ENCODE data around the gene PSMG4. TPM values are rescaled to one million over a fixed set of nuclear protein-coding genes. Genes with fewer than 3 reads are reported as not detected.
A peak's percentile ranks its signal among the peaks of the same experiment; 100 is the strongest.

PSMG4 gene
- total and polyA plus RNA-seq, 8 donors = 16.9 to 27.5 (median 22.2) TPM

GRCh38 chr6:3281631-3282475, 23.1 kb downstream of the PSMG4 start:
- intact Hi-C loops (cut with DNase I) = loop anchor here in 1 of 2 donors (10.0 kb wide), 1 partner anchor 173 kb away; the partner anchor contains the start of gene SLC22A23
- Histone ChIP-seq H3K4me3 (no peak overlapping the region), H3K27ac (peak overlapping the region; percentile 26 to 58), H3K4me1 (peaks cover 3 to 21% of the 10 kb centered on the region in 2 donors), H3K9me3 (no peaks in the 10 kb centered on the region), H3K36me3 (peaks cover 0 to 7% of the 10 kb centered on the region in 2 donors), H3K27me3 (no peaks in the 10 kb centered on the region)
- peak in 2 of 4 donors; percentile 15 to 26 for DNase-seq
- peak; percentile 19 for ATAC-seq
- TF ChIP-seq, protein P1, sequence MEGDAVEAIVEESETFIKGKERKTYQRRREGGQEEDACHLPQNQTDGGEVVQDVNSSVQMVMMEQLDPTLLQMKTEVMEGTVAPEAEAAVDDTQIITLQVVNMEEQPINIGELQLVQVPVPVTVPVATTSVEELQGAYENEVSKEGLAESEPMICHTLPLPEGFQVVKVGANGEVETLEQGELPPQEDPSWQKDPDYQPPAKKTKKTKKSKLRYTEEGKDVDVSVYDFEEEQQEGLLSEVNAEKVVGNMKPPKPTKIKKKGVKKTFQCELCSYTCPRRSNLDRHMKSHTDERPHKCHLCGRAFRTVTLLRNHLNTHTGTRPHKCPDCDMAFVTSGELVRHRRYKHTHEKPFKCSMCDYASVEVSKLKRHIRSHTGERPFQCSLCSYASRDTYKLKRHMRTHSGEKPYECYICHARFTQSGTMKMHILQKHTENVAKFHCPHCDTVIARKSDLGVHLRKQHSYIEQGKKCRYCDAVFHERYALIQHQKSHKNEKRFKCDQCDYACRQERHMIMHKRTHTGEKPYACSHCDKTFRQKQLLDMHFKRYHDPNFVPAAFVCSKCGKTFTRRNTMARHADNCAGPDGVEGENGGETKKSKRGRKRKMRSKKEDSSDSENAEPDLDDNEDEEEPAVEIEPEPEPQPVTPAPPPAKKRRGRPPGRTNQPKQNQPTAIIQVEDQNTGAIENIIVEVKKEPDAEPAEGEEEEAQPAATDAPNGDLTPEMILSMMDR (IDR thresholded peaks at IDR 0.05) = no peak

DNA sequence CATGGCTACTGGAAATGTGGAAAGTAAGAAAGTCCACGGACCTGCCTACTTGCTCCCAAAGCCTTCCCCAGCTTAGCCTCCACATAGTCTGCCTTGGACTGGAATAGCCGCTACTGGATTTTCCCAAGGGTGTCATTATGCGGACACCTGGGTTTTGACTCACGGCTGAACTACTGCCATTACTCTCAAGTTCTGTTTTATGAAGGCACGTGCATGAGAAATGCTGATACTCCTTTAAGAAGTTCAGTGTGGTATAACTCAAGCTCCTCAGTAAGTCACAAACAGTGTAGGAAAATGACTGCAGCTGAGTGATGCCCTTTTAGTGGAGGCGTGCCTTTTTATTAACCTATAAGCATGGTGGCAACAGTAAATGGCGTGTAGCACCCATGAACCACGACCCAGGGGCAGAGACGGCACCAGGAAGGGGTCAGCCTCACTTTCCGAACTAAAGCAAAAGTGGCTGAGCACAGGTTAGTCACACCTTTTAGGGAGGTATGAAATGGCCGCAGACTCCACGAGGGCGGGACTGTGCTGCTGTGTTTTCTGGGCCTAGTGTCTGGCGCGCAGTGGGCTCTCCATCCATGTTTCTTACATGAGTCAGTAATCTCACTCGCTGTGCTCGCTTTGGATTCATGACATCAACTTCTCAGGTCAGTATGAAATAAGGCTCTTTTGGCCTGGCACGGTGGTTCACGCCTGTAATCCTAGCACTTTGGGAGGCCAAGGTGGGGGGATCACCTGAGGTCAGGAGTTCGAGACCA, 23.9 kb downstream of the PSMG4 start:
- H3K27ac ChIP-seq = peak overlapping the region; percentile 26 to 58
- H3K4me3 ChIP-seq = no peak overlapping the region
- TF ChIP-seq, protein P1 (IDR thresholded peaks at IDR 0.05) = no peak
- peak in 1 of 4 donors; percentile 26 for DNase-seq
- H3K36me3 ChIP-seq = peaks cover 0 to 7% of the 10 kb centered on the region in 2 donors
- H3K27me3 ChIP-seq = no peaks in the 10 kb centered on the region
- H3K9me3 ChIP-seq = no peaks in the 10 kb centered on the region
- intact Hi-C loops (cut with DNase I) = loop anchor here in 1 of 2 donors (10.0 kb wide), 1 partner anchor 172 kb away; the partner anchor contains the start of gene SLC22A23
- peaks cover 3 to 21% of the 10 kb centered on the region in 2 donors for H3K4me1 ChIP-seq
- ATAC-seq = no peak

DNA sequence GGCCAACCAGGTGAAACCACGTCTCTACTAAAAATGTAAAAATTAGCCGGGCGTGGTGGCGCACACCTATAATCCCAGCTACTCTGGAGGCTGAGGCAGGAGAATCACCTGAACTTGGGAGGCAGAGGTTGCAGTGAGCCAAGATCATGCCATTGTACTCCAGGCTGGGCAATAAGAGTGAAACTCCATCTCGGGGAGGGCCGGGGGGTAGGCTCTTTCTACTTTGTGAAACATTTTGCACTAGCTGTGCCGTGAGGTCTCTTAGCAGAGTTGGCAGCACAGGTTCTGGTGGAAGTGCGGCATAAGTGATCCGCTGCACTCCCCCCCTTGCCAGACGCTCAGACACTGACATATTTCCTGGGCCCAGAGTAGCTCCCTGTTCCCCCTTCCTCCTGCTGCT, 24.5 kb downstream of the PSMG4 start:
- H3K4me1 ChIP-seq = peaks cover 3 to 21% of the 10 kb centered on the region in 2 donors
- no peak for ATAC-seq
- peak in 1 of 4 donors; percentile 10 for DNase-seq
- no peaks in the 10 kb centered on the region for H3K9me3 ChIP-seq
- no peak overlapping the region for H3K27ac ChIP-seq
- TF ChIP-seq, protein P1 (IDR thresholded peaks at IDR 0.05) = no peak
- intact Hi-C loops (cut with DNase I) = loop anchor here in 1 of 2 donors (10.0 kb wide), 1 partner anchor 172 kb away; the partner anchor contains the start of gene SLC22A23
- H3K36me3 ChIP-seq = peaks cover 0 to 7% of the 10 kb centered on the region in 2 donors
- no peaks in the 10 kb centered on the region for H3K27me3 ChIP-seq
- no peak overlapping the region for H3K4me3 ChIP-seq

DNA sequence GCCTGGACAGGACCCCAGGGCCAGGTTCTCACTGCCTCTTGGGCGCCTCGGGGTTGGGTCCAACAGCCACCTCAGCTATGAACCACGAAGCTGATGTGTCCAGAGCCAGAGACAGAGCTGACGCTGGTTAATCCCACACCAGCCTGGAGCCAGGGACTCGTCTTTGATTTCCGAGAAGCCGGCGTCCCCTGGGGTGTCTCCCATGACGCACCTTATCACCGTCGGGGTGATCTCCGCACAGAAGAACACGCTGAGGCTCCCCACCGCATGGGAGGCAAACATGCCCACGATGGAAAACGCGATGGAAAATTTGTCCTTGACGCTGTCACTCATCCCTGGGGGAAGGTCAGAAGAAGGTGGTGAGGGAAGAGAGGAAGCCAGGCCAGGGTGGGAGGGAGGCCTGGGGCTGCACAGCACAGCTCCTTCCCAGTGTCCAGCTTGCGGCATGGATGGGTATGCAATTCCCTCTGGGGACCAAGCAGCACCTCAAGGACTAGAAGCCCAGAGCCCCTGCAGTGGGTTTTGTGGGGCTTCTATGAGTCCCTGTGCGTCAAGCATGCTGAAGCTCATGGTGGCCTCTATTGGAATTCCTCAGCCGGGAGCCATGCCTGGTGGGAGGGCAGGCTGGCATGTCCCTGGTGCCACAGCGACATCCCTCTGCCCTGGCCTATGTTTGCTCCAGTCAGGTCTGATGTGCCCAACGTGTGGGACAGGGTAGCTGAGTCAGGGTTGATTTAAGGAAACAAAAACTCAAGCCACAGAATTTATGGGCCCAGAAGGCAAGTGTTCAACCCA, 25.1 kb downstream of the PSMG4 start:
- TF ChIP-seq, protein P1 (IDR thresholded peaks at IDR 0.05) = no peak
- H3K27ac ChIP-seq = no peak overlapping the region
- peaks cover 0 to 7% of the 10 kb centered on the region in 2 donors for H3K36me3 ChIP-seq
- intact Hi-C loops (cut with DNase I) = loop anchor here in 1 of 2 donors (10.0 kb wide), 1 partner anchor 171 kb away; the partner anchor contains the start of gene SLC22A23
- DNase-seq = peak in 1 of 4 donors; percentile 26
- H3K9me3 ChIP-seq = no peaks in the 10 kb centered on the region
- no peak overlapping the region for H3K4me3 ChIP-seq
- H3K27me3 ChIP-seq = no peaks in the 10 kb centered on the region
- H3K4me1 ChIP-seq = peaks cover 3 to 21% of the 10 kb centered on the region in 2 donors
- no peak for ATAC-seq

Measured in left lung (tissue), 10 donors.